GM03348 (cell line): Measurements from ENCODE around the gene EXOC4.
"Not testable (repeated sequence)": the region's sequence is repeated elsewhere in the genome, so short reads cannot be mapped to it uniquely, and the experiment has no call there.

ENCODE experiments used
- DNase-seq: peaks from one replicate; pipeline ENCODE4 v3.0.0; 2012; ENCODE audit warnings: low spot score

Gene EXOC4

GRCh38 chr7:133252858-133253518 is at the start of gene EXOC4:
TSS of gene EXOC4 (plus strand) at chr7:133253078.
- DNase-seq = peak; percentile 97

GRCh38 chr7:133203490-133203889 is 49.4 kb upstream of the EXOC4 start:
- DNase-seq = no peak

DNA sequence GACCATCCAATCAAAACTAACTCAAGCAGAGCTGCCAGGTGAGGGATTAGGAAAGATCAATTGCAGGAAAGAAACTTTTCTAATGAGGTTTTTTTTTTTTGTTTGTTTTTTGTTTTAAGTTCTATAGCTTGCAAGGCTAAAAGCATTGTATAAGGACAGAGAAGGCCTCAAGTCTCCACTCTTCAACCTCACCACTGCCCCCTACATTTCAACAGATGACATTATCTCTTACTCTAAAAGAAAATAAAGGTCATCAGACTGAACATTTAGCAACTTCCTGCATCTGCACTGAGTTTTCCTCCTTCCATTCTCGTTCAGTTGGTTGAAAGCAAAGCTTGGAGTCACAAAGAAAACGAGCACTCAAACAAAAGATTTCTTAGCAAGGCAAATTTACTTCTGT is 45.2 kb upstream of the EXOC4 start:
- DNase-seq = no peak

- not testable (repeated sequence) for DNase-seq
Measured at GRCh38 chr7:133210817-133211216, 42.1 kb upstream of the EXOC4 start.

DNA sequence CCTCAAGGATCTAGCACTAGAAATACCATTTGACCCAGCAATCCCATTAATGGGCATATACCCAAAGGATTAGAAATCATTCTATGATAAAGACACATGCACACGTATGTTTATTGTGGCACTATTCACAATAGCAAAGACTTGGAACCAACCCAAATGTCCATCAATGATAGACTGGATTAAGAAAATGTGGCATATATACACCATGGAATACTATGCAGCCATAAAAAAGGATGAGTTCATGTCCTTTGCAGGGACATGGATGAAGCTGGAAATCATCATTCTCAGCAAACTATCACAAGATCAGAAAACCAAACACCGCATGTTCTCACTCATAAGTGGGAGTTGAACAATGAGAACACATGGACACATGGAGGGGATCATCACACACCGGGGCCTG is 39.1 kb upstream of the EXOC4 start:
- not testable (repeated sequence) for DNase-seq

DNA sequence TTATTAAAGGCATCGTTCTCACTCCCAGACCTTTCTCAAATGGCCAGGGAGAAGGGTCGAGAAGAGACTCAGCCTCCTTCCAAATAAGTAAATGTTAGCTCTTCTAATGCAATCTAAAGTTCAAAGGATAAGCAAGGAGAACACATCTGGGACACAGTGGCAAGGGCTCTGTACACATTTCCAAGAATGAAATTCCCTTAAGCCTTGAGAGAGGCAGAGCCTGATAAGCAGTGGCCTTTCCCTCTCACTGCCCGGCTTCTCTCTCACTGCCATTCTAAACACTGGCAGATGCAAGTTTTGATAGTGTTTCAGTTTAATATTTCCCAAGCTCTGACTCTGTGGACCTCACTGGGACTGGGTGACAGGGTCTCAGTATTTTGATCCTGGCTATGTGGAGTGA is 35.1 kb upstream of the EXOC4 start:
- DNase-seq = no peak

DNA sequence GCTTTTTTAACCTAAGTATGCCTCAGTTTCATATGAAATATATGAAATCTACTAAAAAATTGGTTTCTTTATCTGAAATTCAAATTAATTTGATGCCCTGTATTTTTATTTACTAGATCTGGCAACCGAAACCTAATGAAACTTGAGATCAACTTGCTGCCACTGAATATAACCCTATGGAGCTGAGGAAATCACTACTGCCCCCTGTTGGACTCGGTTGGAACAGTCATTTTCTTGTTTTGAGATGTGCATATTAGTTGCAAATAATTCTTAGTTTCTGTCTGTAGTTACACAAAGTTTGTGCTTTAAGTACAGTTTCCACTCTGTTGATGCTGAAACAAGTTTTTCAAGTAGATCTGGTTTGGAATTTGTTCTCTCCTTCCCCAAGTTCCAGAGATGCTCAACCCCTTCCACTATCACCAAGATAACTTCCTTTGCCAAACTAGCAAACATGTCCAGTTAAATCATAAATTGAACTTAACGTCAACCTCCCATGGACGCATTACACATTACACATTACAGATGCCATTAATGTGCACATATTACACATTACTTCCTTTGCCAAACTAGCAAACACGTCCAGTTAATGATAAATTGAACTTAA is 22.2 kb upstream of the EXOC4 start:
- DNase-seq = peak; percentile 65

DNA sequence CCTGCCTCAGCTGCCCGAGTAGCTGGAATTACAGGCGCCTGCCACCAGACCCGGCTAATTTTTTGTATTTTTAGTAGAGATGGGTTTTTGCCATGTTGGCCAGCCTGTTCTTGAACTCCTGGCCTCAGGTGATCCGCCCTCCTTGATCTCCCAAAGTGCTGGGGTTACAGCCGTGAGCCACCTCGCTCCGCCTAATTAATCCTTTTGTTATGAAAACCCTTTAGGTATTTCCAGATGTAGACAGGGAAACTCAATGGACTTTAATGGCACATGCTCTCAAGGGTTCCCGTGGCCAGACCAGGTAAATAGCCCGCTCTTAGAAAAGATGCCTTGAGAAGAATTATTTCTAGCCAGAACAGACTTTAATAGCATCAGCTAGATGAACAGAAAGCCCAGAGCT is 19.7 kb upstream of the EXOC4 start:
- no peak for DNase-seq

DNA sequence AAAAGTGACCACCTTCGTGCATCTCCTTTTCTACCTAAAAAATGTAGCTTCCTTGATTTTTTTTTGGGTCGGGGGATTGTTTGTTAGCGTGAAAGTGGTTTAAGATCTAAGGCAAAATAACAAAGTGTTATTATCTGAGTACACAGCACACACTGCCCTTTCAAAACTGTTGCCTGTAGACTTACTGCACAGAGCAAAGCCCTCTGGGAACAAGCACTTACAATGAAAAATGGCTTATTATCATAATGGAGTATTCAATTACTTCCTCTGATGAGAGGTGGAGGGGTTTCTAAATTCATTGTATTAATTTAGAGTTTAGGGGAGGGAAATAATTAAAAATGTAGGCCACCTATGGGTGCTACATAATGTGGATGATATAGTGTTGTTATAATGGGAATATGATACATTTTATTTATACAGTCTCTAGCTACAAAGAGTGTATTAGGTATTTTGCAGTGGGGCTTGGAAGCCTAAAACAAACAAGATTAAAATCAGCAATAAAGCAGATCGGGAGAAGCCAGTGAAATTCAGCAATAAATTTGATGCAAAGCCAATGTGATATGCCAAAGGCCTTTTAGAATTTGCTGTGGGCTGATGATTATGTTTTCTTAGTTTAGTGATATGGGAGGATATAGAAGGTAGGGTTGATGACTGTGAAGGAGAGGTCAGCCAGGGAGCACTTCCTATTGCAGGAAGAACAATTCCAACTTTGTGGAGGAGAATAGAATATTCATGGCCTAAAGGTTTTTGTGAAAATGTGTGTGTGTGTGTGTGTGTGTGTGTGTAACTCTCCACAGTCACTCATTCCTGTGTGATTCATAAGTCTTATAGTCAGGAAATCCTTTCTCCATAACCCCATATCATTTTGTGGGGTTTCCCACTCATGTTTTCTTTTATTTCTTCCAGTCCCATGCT is 17.7 kb upstream of the EXOC4 start:
- no peak for DNase-seq

DNA sequence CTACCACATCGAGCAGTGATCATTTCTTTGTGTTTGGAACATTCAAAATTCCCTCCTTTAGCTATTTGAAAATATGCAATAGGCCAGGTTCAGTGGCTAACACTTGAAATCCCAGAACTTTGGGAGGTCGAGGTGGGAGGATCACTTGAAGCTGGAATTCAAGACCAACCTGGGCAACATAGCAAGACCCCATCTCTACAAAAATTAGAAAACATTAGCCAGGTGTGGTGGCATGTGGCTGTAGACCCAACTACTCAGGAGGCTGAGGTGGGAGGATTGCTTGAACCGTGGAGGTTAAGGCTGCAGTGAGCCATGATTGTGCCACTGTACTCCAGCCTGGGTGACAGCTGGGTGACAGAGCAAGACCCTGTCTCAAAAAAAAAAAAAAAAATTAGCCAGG is 15.3 kb upstream of the EXOC4 start:
- no peak for DNase-seq

DNA sequence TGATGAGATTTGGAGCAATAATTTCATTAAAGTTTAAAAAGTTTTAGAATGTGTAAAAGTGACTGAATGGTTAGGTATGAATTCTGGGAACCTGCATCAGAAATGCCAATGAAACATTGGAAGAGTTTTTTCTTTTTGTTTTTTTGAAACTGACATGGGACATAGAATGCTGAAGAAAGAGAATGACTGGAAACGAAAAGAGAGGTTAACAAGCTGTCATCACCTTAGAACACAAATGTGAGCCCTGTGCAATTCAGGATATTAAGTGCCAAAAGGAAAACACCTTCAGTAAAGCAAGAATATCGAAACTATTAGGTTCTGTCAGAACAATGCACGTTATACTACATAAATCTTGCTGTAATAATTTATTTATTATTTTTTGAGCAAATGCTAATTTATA is 12.6 kb upstream of the EXOC4 start:
- no peak for DNase-seq

DNA sequence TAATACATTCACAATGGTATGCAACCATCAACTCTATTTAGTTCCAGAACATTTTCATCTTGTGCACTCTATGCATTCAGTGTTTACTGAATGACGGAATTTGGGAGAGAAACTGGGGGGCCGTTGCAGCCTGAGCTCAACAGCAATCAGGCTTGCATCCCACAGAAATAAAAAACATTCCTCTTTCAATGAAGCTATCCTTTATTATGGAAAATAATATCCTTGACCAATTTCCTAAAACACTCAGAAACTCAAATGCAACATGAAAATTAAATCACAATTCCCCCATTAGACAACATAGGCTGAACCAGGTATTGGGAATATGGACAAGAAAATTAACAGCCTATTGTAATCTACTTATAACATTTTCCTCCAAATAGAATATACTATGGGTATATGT is 6.3 kb upstream of the EXOC4 start:
- DNase-seq = no peak

GRCh38 chr7:133248901-133249300 is 4.0 kb upstream of the EXOC4 start:
- no peak for DNase-seq

- DNase-seq = no peak
Measured at GRCh38 chr7:133252506-133252857, 396 bp upstream of the EXOC4 start.

GRCh38 chr7:133253519-133253875 is 619 bp downstream of the EXOC4 start:
- peak; percentile 13 for DNase-seq

DNA sequence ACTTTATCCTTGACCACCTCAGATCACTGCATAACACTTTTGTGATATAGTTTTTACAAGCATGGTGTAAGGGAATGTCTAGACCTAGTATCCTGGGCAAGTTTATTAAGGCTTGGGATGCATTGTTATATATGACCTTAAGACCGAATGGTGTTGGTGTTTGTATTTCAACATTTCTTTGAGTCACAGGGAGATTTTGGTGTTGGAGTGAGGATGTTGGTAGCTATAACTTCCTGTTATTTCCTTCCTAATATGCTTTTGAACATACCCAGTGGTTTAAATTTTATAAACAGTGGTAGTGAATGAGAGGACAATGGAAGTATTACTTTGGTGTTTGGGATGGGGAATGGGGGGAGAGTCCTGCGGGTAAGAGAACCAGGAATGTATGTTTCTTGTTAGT is 2.6 kb downstream of the EXOC4 start:
- DNase-seq = no peak

- DNase-seq = no peak
Measured at GRCh38 chr7:133258174-133258573, 5.3 kb downstream of the EXOC4 start.

DNA sequence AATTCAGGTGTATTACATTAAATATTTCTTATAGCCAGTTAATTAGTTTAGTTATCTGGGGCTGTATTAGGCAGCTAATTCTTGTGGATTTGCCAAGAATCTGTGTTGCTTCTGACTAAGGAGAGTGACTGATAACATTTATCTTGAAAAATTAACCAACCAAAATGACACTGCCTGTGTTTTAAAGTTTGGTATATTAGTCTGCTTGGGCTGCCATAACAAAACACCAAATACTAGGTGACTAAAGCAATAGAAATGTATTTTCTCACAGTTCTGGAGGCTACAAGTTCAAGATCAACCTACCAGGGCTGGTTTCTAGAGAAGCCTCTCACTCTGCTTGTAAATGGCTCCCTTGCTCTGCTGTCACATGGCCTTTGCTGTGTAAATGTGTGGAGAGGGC is 12.9 kb downstream of the EXOC4 start:
- no peak for DNase-seq

DNA sequence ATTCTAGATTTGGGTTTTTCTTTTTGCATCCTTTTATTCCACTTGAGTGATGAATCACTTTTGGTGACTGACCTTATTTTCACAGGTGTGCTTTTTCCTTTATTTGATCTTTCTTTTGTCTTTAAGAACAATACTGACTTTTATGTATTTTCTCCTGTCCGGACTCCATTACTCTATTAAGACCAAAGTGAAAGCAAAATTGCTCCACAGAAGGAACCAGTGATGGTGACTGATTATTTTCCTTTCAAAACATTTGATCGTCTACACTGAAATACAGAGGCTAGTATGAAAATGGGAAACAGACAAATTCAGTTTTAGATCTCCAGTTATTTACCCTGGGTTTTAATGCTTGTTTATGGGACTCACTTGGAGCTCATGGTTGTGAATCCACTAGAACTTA is 15.5 kb downstream of the EXOC4 start:
- no peak for DNase-seq

- DNase-seq = no peak
Measured at GRCh38 chr7:133272336-133272735, 19.5 kb downstream of the EXOC4 start.

GRCh38 chr7:133273227-133273626 is 20.3 kb downstream of the EXOC4 start:
- no peak for DNase-seq

- DNase-seq = no peak
Measured at GRCh38 chr7:133274265-133274664, 21.4 kb downstream of the EXOC4 start.

DNA sequence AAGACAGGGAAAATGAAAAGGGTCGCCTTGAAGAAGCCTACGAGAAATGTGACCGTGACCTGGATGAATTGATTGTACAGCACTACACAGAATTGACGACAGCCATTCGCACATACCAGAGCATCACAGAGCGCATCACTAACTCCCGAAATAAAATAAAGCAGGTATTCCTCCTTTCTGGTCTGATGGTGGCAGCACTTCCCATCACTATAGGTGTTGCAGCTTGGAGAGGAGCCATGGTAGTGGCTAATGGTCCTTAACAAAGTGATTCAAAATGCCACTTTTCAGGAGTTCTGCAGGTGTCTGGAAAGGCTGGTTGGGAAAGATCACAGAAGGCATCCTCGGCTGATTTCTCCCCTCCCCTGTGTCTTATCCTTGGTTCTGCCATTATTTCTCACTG is 22.1 kb downstream of the EXOC4 start:
- DNase-seq = no peak
